ENCODE data around the gene GRIK5.

The GRIK5 gene

DNA sequence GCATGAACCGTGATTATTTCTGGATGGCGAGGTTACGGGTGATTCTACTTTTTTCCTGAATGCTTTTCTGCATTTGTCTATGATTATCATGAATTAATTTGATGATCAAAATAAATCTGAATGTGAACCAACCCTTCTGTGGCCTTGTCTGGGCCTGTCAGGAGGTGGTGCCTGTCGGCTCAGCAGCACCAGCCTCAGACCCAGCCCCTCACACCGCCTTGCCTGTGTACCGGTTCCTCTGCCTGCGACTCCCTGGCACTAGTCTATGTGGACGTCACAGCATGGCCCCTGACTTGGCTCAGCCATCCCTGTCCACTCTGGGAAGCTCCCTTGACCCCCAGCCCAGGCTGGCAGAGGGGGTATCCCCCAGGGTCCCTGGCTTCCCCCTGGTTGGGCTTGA, 95.4 kb downstream of the GRIK5 start:
- TF ChIP-seq, protein P1, sequence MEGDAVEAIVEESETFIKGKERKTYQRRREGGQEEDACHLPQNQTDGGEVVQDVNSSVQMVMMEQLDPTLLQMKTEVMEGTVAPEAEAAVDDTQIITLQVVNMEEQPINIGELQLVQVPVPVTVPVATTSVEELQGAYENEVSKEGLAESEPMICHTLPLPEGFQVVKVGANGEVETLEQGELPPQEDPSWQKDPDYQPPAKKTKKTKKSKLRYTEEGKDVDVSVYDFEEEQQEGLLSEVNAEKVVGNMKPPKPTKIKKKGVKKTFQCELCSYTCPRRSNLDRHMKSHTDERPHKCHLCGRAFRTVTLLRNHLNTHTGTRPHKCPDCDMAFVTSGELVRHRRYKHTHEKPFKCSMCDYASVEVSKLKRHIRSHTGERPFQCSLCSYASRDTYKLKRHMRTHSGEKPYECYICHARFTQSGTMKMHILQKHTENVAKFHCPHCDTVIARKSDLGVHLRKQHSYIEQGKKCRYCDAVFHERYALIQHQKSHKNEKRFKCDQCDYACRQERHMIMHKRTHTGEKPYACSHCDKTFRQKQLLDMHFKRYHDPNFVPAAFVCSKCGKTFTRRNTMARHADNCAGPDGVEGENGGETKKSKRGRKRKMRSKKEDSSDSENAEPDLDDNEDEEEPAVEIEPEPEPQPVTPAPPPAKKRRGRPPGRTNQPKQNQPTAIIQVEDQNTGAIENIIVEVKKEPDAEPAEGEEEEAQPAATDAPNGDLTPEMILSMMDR (IDR thresholded peaks at IDR 0.05; ENCODE audit: low read depth, low read length, missing control alignments): no peak
- no peak overlapping the region for H3K4me3 ChIP-seq (ENCODE audit: low read depth, low read length)
- no peak for DNase-seq (ENCODE audit: low read depth)

DNA sequence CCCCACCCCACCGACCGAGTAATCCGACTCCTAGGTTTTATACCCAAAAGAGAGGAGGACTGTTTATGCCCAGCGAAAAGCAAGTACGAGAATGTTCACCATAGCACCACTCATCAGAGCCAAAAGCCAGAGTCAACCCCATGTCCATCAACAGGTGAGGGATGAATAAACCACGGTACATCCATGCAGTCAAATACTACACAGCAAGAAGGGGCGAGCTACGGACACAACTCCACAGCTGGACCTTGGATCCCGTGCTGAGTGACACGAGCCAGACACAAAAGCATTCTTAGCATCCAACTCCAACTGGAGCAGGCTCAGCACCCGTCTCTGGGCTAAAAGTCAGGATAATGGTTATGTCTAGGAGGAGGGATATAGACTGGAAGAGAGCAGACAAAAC, 98.6 kb downstream of the GRIK5 start:
- DNase-seq (ENCODE audit: low read depth): no peak
- TF ChIP-seq, protein P1 (IDR thresholded peaks at IDR 0.05; ENCODE audit: low read depth, low read length, missing control alignments): no peak

DNA sequence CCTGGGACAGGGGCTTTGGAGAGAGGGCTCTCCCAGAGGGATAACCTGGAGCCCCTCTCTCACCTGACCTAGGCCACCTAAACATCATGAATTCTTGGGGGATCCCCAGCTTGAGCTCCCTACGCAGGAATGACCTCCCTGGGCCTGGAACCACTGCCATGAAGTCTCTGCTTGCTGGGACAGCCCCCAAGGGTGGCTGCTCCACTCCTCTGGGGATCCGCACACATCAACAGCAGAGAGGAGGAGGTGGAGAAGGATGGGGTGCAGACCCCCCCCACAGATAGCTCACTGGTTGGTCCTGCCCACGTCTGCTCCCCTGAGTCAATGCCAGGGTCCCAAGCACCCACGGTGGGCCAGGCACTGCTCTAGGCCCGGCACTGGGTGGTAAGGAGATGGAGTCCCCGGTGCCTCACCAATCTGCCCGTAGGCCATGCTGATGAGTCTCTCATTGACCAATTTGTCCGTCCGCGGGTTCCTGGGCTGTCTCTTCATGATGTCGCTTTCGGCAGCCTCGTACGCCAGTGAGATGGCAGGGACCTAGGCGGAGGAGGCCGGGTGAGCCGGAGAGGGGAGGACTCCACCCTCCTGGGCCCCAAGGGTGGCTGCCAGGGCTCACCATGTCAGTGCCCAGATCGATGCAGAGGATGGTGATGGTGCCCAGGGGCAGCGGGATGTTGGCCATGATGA, 100.1 kb downstream of the GRIK5 start:
- no peak for DNase-seq (ENCODE audit: low read depth)
- no peak overlapping the region for H3K4me3 ChIP-seq (ENCODE audit: low read depth, low read length)
- TF ChIP-seq, protein P1 (IDR thresholded peaks at IDR 0.05; ENCODE audit: low read depth, low read length, missing control alignments): no peak

More for the DNA sequence above, 98.6 kb downstream of the GRIK5 start:
- H3K4me3 ChIP-seq (ENCODE audit: low read depth, low read length): no peak overlapping the region

DNA sequence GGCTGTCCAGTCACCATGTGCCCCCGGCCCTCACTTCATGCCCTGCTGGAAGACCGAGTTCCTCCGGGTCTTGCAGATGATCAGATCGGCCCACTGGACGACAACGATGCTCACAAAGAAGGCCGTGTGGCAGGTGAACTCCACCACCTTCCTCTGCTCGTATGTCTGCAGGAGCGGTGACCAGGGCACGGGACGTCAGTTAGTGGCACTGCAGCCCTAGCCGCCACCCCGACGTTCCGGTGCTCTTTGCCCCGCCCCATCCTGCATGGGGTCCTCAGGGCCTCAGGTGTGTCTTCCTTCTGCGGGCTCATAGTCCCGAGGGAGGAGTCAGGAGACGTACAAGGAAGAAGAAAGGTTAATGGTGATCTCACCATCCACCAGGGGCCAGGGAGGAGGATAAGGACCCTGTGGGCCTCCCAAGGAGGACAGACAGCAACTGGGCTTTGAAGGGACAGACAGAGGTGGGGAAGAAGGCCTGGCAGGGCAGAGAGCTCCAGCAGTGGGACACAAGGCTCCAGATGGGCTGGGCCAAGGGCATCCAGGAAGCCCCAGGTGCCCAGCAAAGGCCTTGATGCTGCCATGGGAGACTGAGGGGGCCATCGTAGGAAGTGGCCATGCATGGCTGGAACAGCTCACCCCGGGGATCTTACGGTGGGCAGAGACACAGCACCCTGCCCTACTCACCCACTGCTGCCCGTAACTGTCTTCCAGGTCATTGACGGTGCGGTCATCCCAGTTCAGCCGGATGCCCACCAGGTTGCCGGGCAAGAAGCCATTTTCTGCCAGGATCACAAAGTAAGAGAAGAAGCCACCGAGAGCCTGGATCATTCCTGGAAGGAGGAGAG, 101.0 kb downstream of the GRIK5 start:
- no peak for DNase-seq (ENCODE audit: low read depth)
- H3K4me3 ChIP-seq (ENCODE audit: low read depth, low read length): no peak overlapping the region
- TF ChIP-seq, protein P1 (IDR thresholded peaks at IDR 0.05; ENCODE audit: low read depth, low read length, missing control alignments): no peak

DNA sequence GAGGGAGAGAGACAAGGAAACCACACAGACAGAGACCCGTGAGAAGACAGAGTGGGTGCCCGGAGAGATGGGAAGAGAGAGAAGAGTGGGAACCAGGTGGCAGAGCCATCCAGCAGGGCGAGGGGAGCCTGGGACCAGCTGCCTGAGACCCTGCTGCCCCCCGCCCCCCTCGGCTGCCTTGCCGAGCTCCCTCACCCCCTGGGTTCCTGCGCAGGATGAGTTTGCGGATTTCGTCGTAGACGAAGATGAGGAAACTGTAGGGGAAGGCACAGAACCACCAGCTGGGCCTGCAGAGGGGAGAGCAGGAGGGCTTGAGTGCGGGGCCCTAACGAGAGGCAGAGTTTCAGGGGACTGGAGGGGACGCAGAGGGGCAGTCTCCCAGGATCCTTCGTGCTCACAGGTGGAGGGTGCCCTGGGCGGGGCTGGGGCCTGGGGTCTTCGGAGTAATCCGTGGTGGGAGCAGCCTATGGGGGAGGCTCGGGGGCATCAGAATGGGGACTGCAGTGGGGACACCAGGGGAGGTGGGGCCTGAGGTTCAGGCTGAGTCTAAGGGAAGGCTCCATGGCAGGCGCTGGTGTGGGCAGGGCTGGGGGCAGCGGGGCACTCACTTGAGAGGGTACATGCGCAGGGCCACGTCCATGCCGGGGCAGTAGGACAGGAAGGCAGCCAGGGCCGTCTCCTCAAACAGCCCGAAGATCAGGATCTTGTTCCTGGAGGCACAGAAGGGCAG, 102.8 kb downstream of the GRIK5 start:
- DNase-seq (ENCODE audit: low read depth): no peak
- no peak overlapping the region for H3K4me3 ChIP-seq (ENCODE audit: low read depth, low read length)
- TF ChIP-seq, protein P1 (IDR thresholded peaks at IDR 0.05; ENCODE audit: low read depth, low read length, missing control alignments): no peak

DNA sequence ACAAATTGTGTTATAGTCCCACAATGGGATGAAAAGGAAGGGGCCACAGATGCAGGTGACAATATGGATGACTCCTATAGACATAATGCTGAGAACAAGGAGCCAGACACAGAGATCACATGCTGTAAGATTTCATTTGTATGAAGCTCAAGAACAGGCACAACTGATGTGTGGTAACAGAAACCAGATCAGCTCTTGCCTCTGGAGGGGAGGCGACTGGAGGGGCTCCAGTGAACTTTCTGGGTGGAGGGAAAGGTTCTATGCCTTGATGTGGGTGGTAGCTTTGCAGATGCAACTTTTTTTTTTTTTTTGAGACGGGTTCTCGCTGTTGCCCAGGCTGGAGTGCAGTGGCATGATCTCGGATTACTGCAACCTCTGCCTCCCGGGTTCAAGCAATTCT, 104.9 kb downstream of the GRIK5 start:
- TF ChIP-seq, protein P1 (IDR thresholded peaks at IDR 0.05; ENCODE audit: low read depth, low read length, missing control alignments): no peak
- no peak for DNase-seq (ENCODE audit: low read depth)
- no peak overlapping the region for H3K4me3 ChIP-seq (ENCODE audit: low read depth, low read length)

Data from GM12864 (cell line).